K562 (cell line): ENCODE results near the gene NDST3. TPM values are rescaled to one million over a fixed set of nuclear protein-coding genes. Genes with fewer than 3 reads are reported as not detected.

Experiments
- ATAC-seq: fragments of 200-7000 bp; cut with Tn5 transposase; 3 replicates; pipeline ENCODE4 v1.9.1; 2020; ENCODE audit warnings: moderate library complexity
- BruUV-seq: library from RNA; stranded (reverse); fragments of 400-500 nt; replicated peaks from 2 replicates; lab custom pipeline; 2021; lab: Mats Ljungman, UMichigan
- CTCF ChIA-PET: fragments of 300-600 bp; formaldehyde crosslinking; extraction: SDS; loops from one replicate; lab custom pipeline; 2021; ENCODE audit warnings: low intra/inter-chr PET ratio; lab: Yijun Ruan, JAX
- POLR2A ChIA-PET: fragments of 300-600, 350-650 bp; sonication (Branson Sonifier 250); formaldehyde crosslinking; extraction: SDS; loops from one replicate; lab custom pipeline; 2021; ENCODE audit warnings: antibody characterized with exemption, inconsistent platforms; lab: Yijun Ruan, JAX
- DNase-seq, 4 experiments: peaks; one replicate each; pipeline versions ENCODE4 v3.0.0 to v3.0.0-alpha.2; 2011 to 2018; ENCODE audit warnings: low spot score in 3 of 4, mixed read lengths in 3 of 4; ENCODE audit errors: extremely low read depth in 1 of 4
- FAIRE-seq: peaks from 2 replicates; lab custom pipeline; 2011; peaks lifted over from hg19 to GRCh38; lab: Jason Lieb, UNC
- H2AFZ ChIP-seq: 2 replicates; pipeline ENCODE4 v1.6.0; 2011; ENCODE audit warnings: low read depth, low read length, control low read depth, inconsistent platforms
- H3K27ac ChIP-seq: fragments of 200-600 bp; 3 replicates; pipeline ENCODE4 v1.8.0; 2011; ENCODE audit warnings: low read depth, mild to moderate bottlenecking, control low read depth, inconsistent platforms, low read length, moderate library complexity, mixed read lengths; ENCODE audit errors: extremely low read depth
- H3K27me3 ChIP-seq, 2 experiments: fragments of 300-600 bp in 1 of 2; 2 replicates in 1 of 2; 3 replicates in 1 of 2; pipeline versions ENCODE4 v1.6.0 to v1.8.0; 2011; ENCODE audit warnings: inconsistent platforms in 2 of 2, low read length in 2 of 2, mild to moderate bottlenecking in 1 of 2, mixed read lengths in 1 of 2, moderate library complexity in 1 of 2; ENCODE audit not compliant: control insufficient read depth in 2 of 2, insufficient read depth in 2 of 2
- H3K36me3 ChIP-seq: fragments of 300-600 bp; 3 replicates; pipeline ENCODE4 v1.8.0; 2011; ENCODE audit warnings: mild to moderate bottlenecking, low read length, inconsistent platforms; ENCODE audit not compliant: control insufficient read depth, insufficient read depth
- H3K4me1 ChIP-seq, 2 experiments: fragments of 200-600 bp in 1 of 2; replicated peaks in 1 of 2; 2 replicates in 1 of 2; 3 replicates in 1 of 2; pipeline versions ENCODE4 v1.5.1 to v1.8.0; 2011; ENCODE audit warnings: inconsistent platforms in 2 of 2, low read length in 2 of 2, mild to moderate bottlenecking in 1 of 2, mixed read lengths in 1 of 2, moderate library complexity in 1 of 2; ENCODE audit not compliant: control insufficient read depth in 2 of 2, insufficient read depth in 2 of 2
- H3K4me2 ChIP-seq: 2 replicates; pipeline ENCODE4 v1.6.1; 2011; ENCODE audit warnings: low read length, control low read depth, inconsistent platforms, mixed read lengths; ENCODE audit not compliant: insufficient read depth
- H3K4me3 ChIP-seq: fragments of 200-600 bp; sonication (generic), shearing (Covaris generic); 2 replicates; pipeline ENCODE4 v1.5.1; 2016; ENCODE audit warnings: control low read depth, inconsistent platforms
- H3K79me2 ChIP-seq: fragments of 200-600 bp; 3 replicates; pipeline ENCODE4 v1.8.0; 2011; ENCODE audit warnings: low read length, inconsistent platforms; ENCODE audit not compliant: control insufficient read depth, insufficient read depth
- H3K9ac ChIP-seq, 2 experiments: 2 replicates each; pipeline versions ENCODE4 v1.6.0 to v1.6.1; 2011; ENCODE audit warnings: low read depth in 2 of 2, low read length in 2 of 2, control low read depth in 1 of 2, inconsistent platforms in 1 of 2, mild to moderate bottlenecking in 1 of 2, mixed read lengths in 1 of 2; ENCODE audit not compliant: insufficient read depth in 1 of 2
- H3K9me1 ChIP-seq: one replicate; pipeline ENCODE4 v1.6.0; 2011; ENCODE audit warnings: inconsistent platforms, mild to moderate bottlenecking, low read length, moderate library complexity; ENCODE audit not compliant: control insufficient read depth, insufficient read depth
- H3K9me3 ChIP-seq: replicated peaks from 2 replicates; pipeline ENCODE4 v1.5.1; 2011; ENCODE audit warnings: low read depth, low read length, inconsistent platforms; ENCODE audit not compliant: control insufficient read depth, insufficient read depth
- H4K20me1 ChIP-seq: replicated peaks from 2 replicates; pipeline ENCODE4 v1.6.1; 2011; ENCODE audit warnings: low read length, inconsistent platforms, mixed read lengths; ENCODE audit not compliant: control insufficient read depth, insufficient read depth
- BRD4 ChIP-seq: fragments of 200-600 bp; sonication (generic); IDR thresholded peaks from 2 replicates; pipeline ENCODE4 v1.6.1; 2017; ENCODE audit warnings: inconsistent platforms
- HNRNPL ChIP-seq: fragments of 200-400 bp; formaldehyde crosslinking; IDR thresholded peaks from 2 replicates; pipeline ENCODE4 v1.6.1; 2017; ENCODE audit warnings: low read depth, mild to moderate bottlenecking, low read length
- ZNF212 ChIP-seq: fragments of 450-650 bp; formaldehyde crosslinking; IDR thresholded peaks from 2 replicates; pipeline ENCODE4 v1.4.0; 2020; ENCODE audit warnings: mild to moderate bottlenecking
- ZNF282 ChIP-seq: sonication (generic); formaldehyde crosslinking; IDR thresholded peaks from 2 replicates; pipeline ENCODE4 v1.8.1; 2023; ENCODE audit warnings: missing genetic modification reagents
- ZNF76 ChIP-seq: fragments of 250-450 bp; sonication (Bioruptor Pico); IDR thresholded peaks from 2 replicates; pipeline ENCODE4 v1.4.0; 2020; ENCODE audit warnings: mild to moderate bottlenecking, moderate library complexity, borderline replicate concordance
- WGBS: fragments of 100-300 bp; shearing (Covaris generic); methylation state at CpG from one replicate; pipeline ENCODE4 v1.1.6; 2016; ENCODE audit warnings: low coverage, mixed read lengths; ENCODE audit not compliant: insufficient coverage; ENCODE audit errors: missing lambda C conversion rate; 5-methylcytosine and 5-hydroxymethylcytosine counted together
- in situ Hi-C: fragments of 300-500 bp; cut with MboI; formaldehyde crosslinking; loops from 4 replicates; pipeline ENCODE4 v1.15.0; 2018; ENCODE audit warnings: inconsistent platforms, mixed read lengths
- intact Hi-C: fragments of 100-400 bp; cut with micrococcal nuclease; formaldehyde crosslinking; loops from 2 replicates; pipeline ENCODE4 v1.14.2; 2022
- polyA plus RNA-seq, 8 experiments: library from polyadenylated mRNA; depleted of rRNA in 4 of 8; stranded (reverse) in 5 of 8; unstranded in 3 of 8; fragments of >200 nt; fragmentation: Nextera tagmentation in 2 of 8; fragmentation: Illumina TruSeq in 1 of 8; extraction: Ambion mirVana in 2 of 8; extraction: Trizol in 1 of 8; gene quantifications; 2 replicates each; pipeline versions ENCODE4 v1.2.1 to v1.2.3, GENCODE V29; 2011 to 2014; ENCODE audit warnings: inconsistent platforms in 1 of 8, missing spikeins in 1 of 8
- total RNA-seq, 7 experiments: library from RNA; depleted of rRNA in 6 of 7; stranded (reverse); fragments of >200 nt in 6 of 7; fragmentation: Illumina TruSeq in 2 of 7; extraction: Trizol in 2 of 7; gene quantifications; 2 replicates each; pipeline versions ENCODE4 v1.2.1 to v1.2.3, GENCODE V29; 2011 to 2021; ENCODE audit warnings: low replicate concordance in 1 of 7

NDST3 gene
- total and polyA plus RNA-seq, 9 of the 15 experiments (the other 6 are each of a cell fraction or from before 2014, with no cell fraction given) = not detected

DNA sequence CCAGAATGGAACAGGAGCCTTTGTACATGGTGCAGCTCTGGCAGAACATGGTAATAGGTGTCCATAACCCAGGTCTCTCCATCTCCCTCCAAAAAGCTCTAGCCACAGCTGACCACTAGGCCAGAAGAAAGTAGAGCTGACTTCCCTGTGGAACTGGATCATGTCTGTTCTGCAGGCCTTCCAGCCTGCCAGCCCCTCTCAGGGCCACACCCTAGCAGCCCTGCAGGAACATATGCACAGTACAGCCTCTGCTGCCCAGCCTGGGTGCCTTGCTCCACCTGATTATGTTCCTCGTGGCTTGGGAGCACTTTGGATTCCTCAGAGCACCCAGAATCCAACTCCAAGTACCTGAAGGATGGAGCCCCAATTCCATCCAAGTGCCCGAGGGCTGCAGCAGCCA is 12.0 kb downstream of the NDST3 start:
- H3K9ac ChIP-seq = no peak overlapping the region
- H4K20me1 ChIP-seq = no peaks in the 10 kb centered on the region
- H3K79me2 ChIP-seq = no peaks in the 10 kb centered on the region
- TF ChIP-seq ZNF76 (no peak), BRD4 (no peak)
- H3K27ac ChIP-seq = no peak overlapping the region
- DNase-seq (no peak), FAIRE-seq (no peak), ATAC-seq (no peak)
- in situ Hi-C loops = no loop called here
- no peaks in the 10 kb centered on the region for H3K36me3 ChIP-seq
- ChIA-PET POLR2A (no interaction called here), CTCF (no interaction called here)
- H2AFZ ChIP-seq = no peak overlapping the region
- no peaks in the 10 kb centered on the region for H3K9me1 ChIP-seq
- H3K4me2 ChIP-seq = no peak overlapping the region
- WGBS = 0% methylated on average over 2 of the region's 2 CpGs
- no peaks in the 10 kb centered on the region for H3K4me1 ChIP-seq
- BruUV-seq = no TSS peak
- H3K4me3 ChIP-seq = no peak overlapping the region
- H3K9me3 ChIP-seq = no peaks in the 10 kb centered on the region
- intact Hi-C loops = no loop called here
- H3K27me3 ChIP-seq = no peaks in the 10 kb centered on the region

- Histone ChIP-seq H4K20me1 (no peaks in the 10 kb centered on the region), H3K9ac (no peak overlapping the region), H3K27ac (no peak overlapping the region), H3K4me1 (no peaks in the 10 kb centered on the region), H3K79me2 (no peaks in the 10 kb centered on the region), H3K9me3 (no peaks in the 10 kb centered on the region), H3K27me3 (no peaks in the 10 kb centered on the region), H3K4me3 (no peak overlapping the region), H3K36me3 (no peaks in the 10 kb centered on the region), H3K9me1 (no peaks in the 10 kb centered on the region), H3K4me2 (no peak overlapping the region), H2AFZ (no peak overlapping the region)
- WGBS = 5% methylated on average over 3 of the region's 3 CpGs
- FAIRE-seq (no peak), DNase-seq (no peak), ATAC-seq (no peak)
- ChIA-PET POLR2A (no interaction called here), CTCF (no interaction called here)
- intact Hi-C loops (no loop called here), in situ Hi-C loops (no loop called here)
- BruUV-seq = no TSS peak
- no peak for TF ChIP-seq ZNF212 (CRISPR knock-in tag)
- no peak for TF ChIP-seq ZNF282 (CRISPR knock-in tag)
- TF ChIP-seq HNRNPL = no peak
Observed at GRCh38 chr4:118047043-118047442, 12.8 kb downstream of the NDST3 start.
